GM12878 (cell line): ENCODE results near the gene FAM20A. TPM values are rescaled to one million over a fixed set of nuclear protein-coding genes. Genes with fewer than 3 reads are reported as not detected.

ENCODE experiments used
- ATAC-seq: fragments of 200-7000 bp; cut with Tn5 transposase; 3 replicates; pipeline ENCODE4 v1.9.1; 2020; ENCODE audit warnings: mild to moderate bottlenecking, moderate library complexity
- BruUV-seq: library from RNA; stranded (reverse); fragments of 400-500 nt; replicated peaks from 2 replicates; lab custom pipeline; 2021; lab: Mats Ljungman, UMichigan
- CTCF ChIA-PET: fragments of 300-600 bp; sonication (Branson Sonifier 250); formaldehyde crosslinking; extraction: SDS; loops from one replicate; lab custom pipeline; 2021; ENCODE audit warnings: inconsistent platforms; lab: Yijun Ruan, JAX
- POLR2A ChIA-PET: fragments of 350-600 bp; formaldehyde crosslinking; extraction: SDS; loops from one replicate; lab custom pipeline; 2021; ENCODE audit warnings: inconsistent platforms; lab: Charles Lee
- RAD21 ChIA-PET: fragments of 300-600 bp; sonication (Branson Sonifier 250); formaldehyde crosslinking; loops from one replicate; lab custom pipeline; 2023; ENCODE audit warnings: antibody characterized with exemption; ENCODE audit not compliant: unreplicated experiment; lab: Charles Lee
- SMC1A ChIA-PET: fragments of 300-600 bp; sonication (Branson Sonifier 250); formaldehyde crosslinking; loops from one replicate; lab custom pipeline; 2023; ENCODE audit not compliant: unreplicated experiment, uncharacterized antibody; lab: Charles Lee
- DNase-seq: peaks from one replicate; pipeline ENCODE4 v3.0.0-alpha.2; 2011; ENCODE audit warnings: low read depth, low spot score
- FAIRE-seq: peaks from 3 replicates; lab custom pipeline; 2011; peaks lifted over from hg19 to GRCh38; lab: Jason Lieb, UNC
- H2AFZ ChIP-seq: 2 replicates; pipeline ENCODE4 v1.6.0; 2011; ENCODE audit warnings: low read depth, low read length, control low read depth; ENCODE audit not compliant: control insufficient read depth
- H3K27ac ChIP-seq: 2 replicates; pipeline ENCODE4 v1.5.1; 2011; ENCODE audit warnings: control low read depth; ENCODE audit not compliant: control insufficient read depth, insufficient read depth
- H3K27me3 ChIP-seq, 2 experiments: replicated peaks in 1 of 2; 2 replicates each; pipeline versions ENCODE4 v1.6.0 to v1.6.1; 2011; ENCODE audit warnings: low read length in 1 of 2; ENCODE audit not compliant: control insufficient read depth in 2 of 2, insufficient read depth in 2 of 2
- H3K36me3 ChIP-seq, 2 experiments: 2 replicates each; pipeline ENCODE4 v1.5.1; 2011; ENCODE audit warnings: low read length in 1 of 2; ENCODE audit not compliant: control insufficient read depth in 2 of 2, insufficient read depth in 2 of 2
- H3K4me1 ChIP-seq: 2 replicates; pipeline ENCODE4 v1.6.1; 2011; ENCODE audit warnings: mild to moderate bottlenecking, low read length, moderate library complexity, mixed read lengths; ENCODE audit not compliant: control insufficient read depth, insufficient read depth
- H3K4me2 ChIP-seq: 2 replicates; pipeline ENCODE4 v1.6.0; 2011; ENCODE audit warnings: control low read depth; ENCODE audit not compliant: control insufficient read depth, insufficient read depth
- H3K4me3 ChIP-seq: fragments of 200-600 bp; sonication (generic); 2 replicates; pipeline ENCODE4 v1.5.1; 2016
- H3K79me2 ChIP-seq: 2 replicates; pipeline ENCODE4 v1.6.0; 2011; ENCODE audit warnings: low read length; ENCODE audit not compliant: control insufficient read depth, insufficient read depth
- H3K9ac ChIP-seq: 2 replicates; pipeline ENCODE4 v1.8.0; 2011; ENCODE audit warnings: low read length, control low read depth, mixed read lengths; ENCODE audit not compliant: control insufficient read depth, insufficient read depth
- H3K9me3 ChIP-seq: replicated peaks from 3 replicates; pipeline ENCODE4 v1.5.1; 2011; ENCODE audit warnings: mild to moderate bottlenecking, low read length; ENCODE audit not compliant: control insufficient read depth, insufficient read depth
- H4K20me1 ChIP-seq: 2 replicates; pipeline ENCODE4 v1.6.0; 2011; ENCODE audit not compliant: control insufficient read depth, insufficient read depth
- BACH1 ChIP-seq: fragments of 450-650 bp; IDR thresholded peaks from 2 replicates; pipeline ENCODE4 v1.6.1; 2017; ENCODE audit warnings: mild to moderate bottlenecking, borderline replicate concordance
- EZH2 ChIP-seq: IDR thresholded peaks from 2 replicates; pipeline ENCODE4 v1.6.1; 2012; ENCODE audit warnings: low read depth, mild to moderate bottlenecking, control low read depth, inconsistent platforms, low read length, borderline replicate concordance; ENCODE audit not compliant: control insufficient read depth
- STAT1 ChIP-seq: fragments of 450-650 bp; conservative IDR thresholded peaks from 2 replicates; pipeline ENCODE4 v1.6.1; 2014; ENCODE audit warnings: antibody characterized with exemption, mild to moderate bottlenecking
- WGBS: methylation state at CpG from one replicate; pipeline ENCODE4 v1.1.6; 2016; ENCODE audit warnings: low lambda C conversion rate; ENCODE audit not compliant: insufficient replicate concordance, insufficient coverage; ENCODE audit errors: missing lambda C conversion rate; 5-methylcytosine and 5-hydroxymethylcytosine counted together
- in situ Hi-C: fragments of 300-500 bp; cut with MboI; formaldehyde crosslinking; loops from 9 replicates; pipeline ENCODE4 v1.14.3; 2018; ENCODE audit warnings: mixed read lengths
- intact Hi-C: fragments of 100-400 bp; cut with micrococcal nuclease; formaldehyde crosslinking; loops from one replicate; pipeline ENCODE4 v1.14.2; 2022; ENCODE audit not compliant: unreplicated experiment
- polyA plus RNA-seq, 11 experiments: library from polyadenylated mRNA; depleted of rRNA in 4 of 11; unstranded in 6 of 11; stranded (reverse) in 5 of 11; fragments of >200 nt; fragmentation: Nextera tagmentation in 4 of 11; fragmentation: Illumina TruSeq in 1 of 11; extraction: Ambion mirVana in 4 of 11; extraction: Trizol in 1 of 11; gene quantifications; 1 replicate in 1 of 11; 2 replicates in 10 of 11; pipeline versions ENCODE4 v1.2.1 to v1.2.3, GENCODE V29; 2011 to 2016; ENCODE audit warnings: inconsistent platforms in 2 of 11, missing spikeins in 2 of 11, low read depth in 1 of 11
- total RNA-seq, 4 experiments: library from RNA; depleted of rRNA in 3 of 4; stranded (reverse); fragments of >200 nt in 3 of 4; fragmentation: Illumina TruSeq in 1 of 4; extraction: Trizol in 1 of 4; gene quantifications; 2 replicates each; pipeline versions ENCODE4 v1.2.1 to v1.2.3, GENCODE V29; 2013 to 2021
- TF ChIP-seq, protein P1 (sequence below): fragments of 450-650 bp; IDR thresholded peaks from 2 replicates; pipeline ENCODE4 v1.6.1; 2014; ENCODE audit warnings: mild to moderate bottlenecking
- TF ChIP-seq, protein P2 (sequence below): fragments of 150-350 bp; IDR thresholded peaks from 2 replicates; pipeline ENCODE4 v1.6.1; 2016; ENCODE audit warnings: low read depth, low read length
- TF ChIP-seq, protein P3 (sequence below): fragments of 450-650 bp; IDR thresholded peaks from 2 replicates; pipeline ENCODE4 v1.6.1; 2017; ENCODE audit warnings: antibody characterized with exemption, mild to moderate bottlenecking, moderate library complexity

FAM20A gene
- total and polyA plus RNA-seq, 10 of the 15 experiments (the other 5 are each of a cell fraction or from before 2014, with no cell fraction given), result 0.13 TPM; not detected in 9

DNA sequence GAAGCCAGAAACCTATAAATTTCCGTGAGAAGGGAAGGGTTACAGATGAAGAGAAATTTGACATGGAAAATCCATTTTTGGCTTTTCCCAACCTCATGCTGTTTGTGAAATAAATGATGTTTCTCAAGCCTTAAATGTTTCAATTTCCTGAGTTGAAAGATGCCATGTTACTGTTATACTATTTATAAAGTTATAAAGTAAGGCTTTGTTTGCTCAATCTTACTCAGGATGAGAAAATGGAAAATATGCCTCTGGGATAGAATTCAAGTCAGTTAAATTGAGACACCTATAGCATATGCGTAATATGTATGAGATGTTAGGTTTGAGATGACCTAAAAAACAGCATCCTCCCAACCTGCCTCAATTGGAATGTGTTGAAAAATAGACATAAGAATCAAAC, 19.9 kb upstream of the FAM20A start:
- H3K27ac ChIP-seq, result no peak overlapping the region
- ChIA-PET SMC1A (no interaction called here), RAD21 (no interaction called here), CTCF (no interaction called here)
- in situ Hi-C loops, result no loop called here
- no peak overlapping the region for H3K4me2 ChIP-seq
- TF ChIP-seq EZH2 (no peak), STAT1 (no peak), BACH1 (no peak)
- TF ChIP-seq, protein P1, sequence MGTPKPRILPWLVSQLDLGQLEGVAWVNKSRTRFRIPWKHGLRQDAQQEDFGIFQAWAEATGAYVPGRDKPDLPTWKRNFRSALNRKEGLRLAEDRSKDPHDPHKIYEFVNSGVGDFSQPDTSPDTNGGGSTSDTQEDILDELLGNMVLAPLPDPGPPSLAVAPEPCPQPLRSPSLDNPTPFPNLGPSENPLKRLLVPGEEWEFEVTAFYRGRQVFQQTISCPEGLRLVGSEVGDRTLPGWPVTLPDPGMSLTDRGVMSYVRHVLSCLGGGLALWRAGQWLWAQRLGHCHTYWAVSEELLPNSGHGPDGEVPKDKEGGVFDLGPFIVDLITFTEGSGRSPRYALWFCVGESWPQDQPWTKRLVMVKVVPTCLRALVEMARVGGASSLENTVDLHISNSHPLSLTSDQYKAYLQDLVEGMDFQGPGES, result no peak
- TF ChIP-seq, protein P2, sequence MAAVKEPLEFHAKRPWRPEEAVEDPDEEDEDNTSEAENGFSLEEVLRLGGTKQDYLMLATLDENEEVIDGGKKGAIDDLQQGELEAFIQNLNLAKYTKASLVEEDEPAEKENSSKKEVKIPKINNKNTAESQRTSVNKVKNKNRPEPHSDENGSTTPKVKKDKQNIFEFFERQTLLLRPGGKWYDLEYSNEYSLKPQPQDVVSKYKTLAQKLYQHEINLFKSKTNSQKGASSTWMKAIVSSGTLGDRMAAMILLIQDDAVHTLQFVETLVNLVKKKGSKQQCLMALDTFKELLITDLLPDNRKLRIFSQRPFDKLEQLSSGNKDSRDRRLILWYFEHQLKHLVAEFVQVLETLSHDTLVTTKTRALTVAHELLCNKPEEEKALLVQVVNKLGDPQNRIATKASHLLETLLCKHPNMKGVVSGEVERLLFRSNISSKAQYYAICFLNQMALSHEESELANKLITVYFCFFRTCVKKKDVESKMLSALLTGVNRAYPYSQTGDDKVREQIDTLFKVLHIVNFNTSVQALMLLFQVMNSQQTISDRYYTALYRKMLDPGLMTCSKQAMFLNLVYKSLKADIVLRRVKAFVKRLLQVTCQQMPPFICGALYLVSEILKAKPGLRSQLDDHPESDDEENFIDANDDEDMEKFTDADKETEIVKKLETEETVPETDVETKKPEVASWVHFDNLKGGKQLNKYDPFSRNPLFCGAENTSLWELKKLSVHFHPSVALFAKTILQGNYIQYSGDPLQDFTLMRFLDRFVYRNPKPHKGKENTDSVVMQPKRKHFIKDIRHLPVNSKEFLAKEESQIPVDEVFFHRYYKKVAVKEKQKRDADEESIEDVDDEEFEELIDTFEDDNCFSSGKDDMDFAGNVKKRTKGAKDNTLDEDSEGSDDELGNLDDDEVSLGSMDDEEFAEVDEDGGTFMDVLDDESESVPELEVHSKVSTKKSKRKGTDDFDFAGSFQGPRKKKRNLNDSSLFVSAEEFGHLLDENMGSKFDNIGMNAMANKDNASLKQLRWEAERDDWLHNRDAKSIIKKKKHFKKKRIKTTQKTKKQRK, result no peak
- TF ChIP-seq, protein P3, sequence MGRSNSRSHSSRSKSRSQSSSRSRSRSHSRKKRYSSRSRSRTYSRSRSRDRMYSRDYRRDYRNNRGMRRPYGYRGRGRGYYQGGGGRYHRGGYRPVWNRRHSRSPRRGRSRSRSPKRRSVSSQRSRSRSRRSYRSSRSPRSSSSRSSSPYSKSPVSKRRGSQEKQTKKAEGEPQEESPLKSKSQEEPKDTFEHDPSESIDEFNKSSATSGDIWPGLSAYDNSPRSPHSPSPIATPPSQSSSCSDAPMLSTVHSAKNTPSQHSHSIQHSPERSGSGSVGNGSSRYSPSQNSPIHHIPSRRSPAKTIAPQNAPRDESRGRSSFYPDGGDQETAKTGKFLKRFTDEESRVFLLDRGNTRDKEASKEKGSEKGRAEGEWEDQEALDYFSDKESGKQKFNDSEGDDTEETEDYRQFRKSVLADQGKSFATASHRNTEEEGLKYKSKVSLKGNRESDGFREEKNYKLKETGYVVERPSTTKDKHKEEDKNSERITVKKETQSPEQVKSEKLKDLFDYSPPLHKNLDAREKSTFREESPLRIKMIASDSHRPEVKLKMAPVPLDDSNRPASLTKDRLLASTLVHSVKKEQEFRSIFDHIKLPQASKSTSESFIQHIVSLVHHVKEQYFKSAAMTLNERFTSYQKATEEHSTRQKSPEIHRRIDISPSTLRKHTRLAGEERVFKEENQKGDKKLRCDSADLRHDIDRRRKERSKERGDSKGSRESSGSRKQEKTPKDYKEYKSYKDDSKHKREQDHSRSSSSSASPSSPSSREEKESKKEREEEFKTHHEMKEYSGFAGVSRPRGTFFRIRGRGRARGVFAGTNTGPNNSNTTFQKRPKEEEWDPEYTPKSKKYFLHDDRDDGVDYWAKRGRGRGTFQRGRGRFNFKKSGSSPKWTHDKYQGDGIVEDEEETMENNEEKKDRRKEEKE, result no peak
- TF ChIP-seq, all 136 proteins: peak for 0
- FAIRE-seq, result no peak
- Histone ChIP-seq H4K20me1 (no peaks in the 10 kb centered on the region), H3K79me2 (no peaks in the 10 kb centered on the region), H3K36me3 (no peaks in the 10 kb centered on the region), H3K27me3 (no peaks in the 10 kb centered on the region; a peak in 1 of 4 replicates), H3K4me3 (no peak overlapping the region), H3K4me1 (no peaks in the 10 kb centered on the region), H3K9me3 (no peaks in the 10 kb centered on the region), H3K9ac (no peak overlapping the region), H2AFZ (no peak overlapping the region)
- POLR2A ChIA-PET, result no interaction called here
- no peak for DNase-seq
- intact Hi-C loops, result no loop called here
- BruUV-seq, result no TSS peak
- ATAC-seq, result no peak
- 58% methylated on average over 2 of the region's 2 CpGs for WGBS
